ENCODE measurements around the gene OSBPL7. TPM values are rescaled to one million over a fixed set of nuclear protein-coding genes. Genes with fewer than 3 reads are reported as not detected.

OSBPL7 gene
- total RNA-seq, 1 experiment from 2014 or later, result 20.5 TPM

GRCh38 chr17:47839071-47839470, 17.5 kb upstream of the OSBPL7 start:
- H3K27ac ChIP-seq (ENCODE audit: low read depth, low read length), result no peak overlapping the region
- DNase-seq (ENCODE audit: low read depth, low spot score), result no peak
- H3K9ac ChIP-seq (ENCODE audit: low read length), result no peak overlapping the region
- CTCF ChIA-PET, result no interaction called here
- intact Hi-C loops (cut with micrococcal nuclease), result no loop called here
- no peak overlapping the region for H2AFZ ChIP-seq (ENCODE audit: low read depth, low read length, poor library complexity, severe bottlenecking)
- peaks cover 0 to 12% of the 10 kb centered on the region in 2 experiments; a peak in 1 of 4 replicates for H3K36me3 ChIP-seq (ENCODE audit: control insufficient read depth in 1 of 2, insufficient read depth in 2 of 2, low read length in 2 of 2)
- H3K27me3 ChIP-seq (ENCODE audit: insufficient read depth, low read length), result no peaks in the 10 kb centered on the region
- H3K9me2 ChIP-seq (ENCODE audit: insufficient read depth), result no peaks in the 10 kb centered on the region
- no peaks in the 10 kb centered on the region for H3K9me3 ChIP-seq (ENCODE audit: control insufficient read depth in 1 of 2, insufficient read depth in 1 of 2, low read depth in 1 of 2, low read length in 2 of 2)
- H3K79me2 ChIP-seq (ENCODE audit: insufficient read depth, low read length), result peaks cover 6% of the 10 kb centered on the region; the same call in 1 of the 2 replicates
- H4K20me1 ChIP-seq (ENCODE audit: insufficient read depth), result no peaks in the 10 kb centered on the region
- no TSS peak for BruUV-seq (replicated peaks)
- TF ChIP-seq EZH2 (IDR thresholded peaks at IDR 0.05) (no peak), EGR1 (IDR thresholded peaks at IDR 0.05; ENCODE audit: low read depth) (no peak), ATF3 (IDR thresholded peaks at IDR 0.05) (no peak), ELF1 (IDR thresholded peaks at IDR 0.05; ENCODE audit: borderline replicate concordance, low read depth) (no peak), CTCF (IDR thresholded peaks at IDR 0.05 in 2 of 3, conservative IDR thresholded peaks at IDR 0.05 in 1 of 3; ENCODE audit: borderline replicate concordance in 1 of 3, insufficient read depth in 1 of 3, low read depth in 2 of 3, low read length in 2 of 3) (no peak), JUND (IDR thresholded peaks at IDR 0.05) (no peak), RAD21 (IDR thresholded peaks at IDR 0.05; ENCODE audit: low read depth) (no peak), EZH2phosphoT487 (IDR thresholded peaks at IDR 0.05; ENCODE audit: borderline replicate concordance) (no peak), TCF7L2 (IDR thresholded peaks at IDR 0.05; ENCODE audit: borderline replicate concordance, extremely low read depth, insufficient read depth, insufficient read length) (no peak), YY1 (IDR thresholded peaks at IDR 0.05; ENCODE audit: extremely low read depth, insufficient replicate concordance, low read depth, low read length) (no peak), POLR2AphosphoS5 (IDR thresholded peaks at IDR 0.05; ENCODE audit: low read depth, low read length) (no peak)
- no peak overlapping the region for H3K4me2 ChIP-seq (ENCODE audit: low read length)
- no peak for ATAC-seq
- RAD21 ChIA-PET (ENCODE audit: low non-redundant PET in 1 of 2, low total read pairs in 2 of 2, uncharacterized antibody in 2 of 2, unreplicated experiment in 2 of 2), result interaction anchor here in 1 of 2 experiments (0.6 kb wide), 1 partner anchor 142 kb away, joined by 4 read pairs; no protein-coding TSS in a partner anchor
- H3K4me3 ChIP-seq (replicated peaks in 1 of 2; ENCODE audit: low read depth in 1 of 2, low read length in 2 of 2), result no peak overlapping the region
- POLR2A ChIA-PET, result interaction anchor here (3.5 kb wide), 1 partner anchor 56 kb away, joined by 24 read pairs; the partner anchor contains the start of gene SP2
- peaks cover 25 to 39% of the 10 kb centered on the region in 2 experiments for H3K4me1 ChIP-seq (ENCODE audit: control insufficient read depth in 1 of 2, insufficient read depth in 2 of 2, low read length in 2 of 2)

Data from HCT116 (cell line).